ENCODE data around the gene HLA-DPA1. TPM values are rescaled to one million over a fixed set of nuclear protein-coding genes. Genes with fewer than 3 reads are reported as not detected.
A peak's percentile ranks its signal among the peaks of the same experiment; 100 is the strongest.

Gene HLA-DPA1
- total RNA-seq (2021) = not detected in 2 replicates
- Bru-seq, nascent RNA = percentile 10 among the genes with signal in this experiment
- BruChase-seq, experiment 1, labeled RNA remaining after a 2-hour chase = percentile 7 among the genes with signal in this experiment
- percentile 5 among the genes with signal in this experiment for BruChase-seq, experiment 2, labeled RNA remaining after a 6-hour chase
- long read RNA-seq = 0 reads

DNA sequence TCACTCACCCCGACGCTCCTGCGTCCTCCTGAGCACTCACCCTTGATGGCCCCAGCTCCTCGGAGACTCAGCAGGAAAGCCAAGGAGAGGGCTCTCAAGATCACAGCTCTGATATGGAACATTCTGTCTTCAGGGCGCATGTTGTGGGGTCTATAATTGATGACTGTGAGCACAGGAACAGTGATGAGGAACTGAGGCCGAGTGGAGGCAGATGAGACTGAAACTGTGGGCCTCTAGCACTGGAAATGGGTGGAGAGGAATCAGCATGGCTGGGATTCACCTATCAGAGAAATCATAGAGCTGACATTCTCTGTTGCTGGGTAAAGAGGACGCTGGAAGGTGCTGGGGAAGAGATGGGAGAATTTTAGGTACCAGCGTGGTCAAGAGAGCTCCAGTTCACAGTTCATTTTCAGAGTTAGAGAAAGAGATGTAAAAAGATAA lies at the start of gene HLA-DPA1:
Gene HLA-DPA1 (minus strand): TSS at position 219 of the 441 bp plus-strand sequence.
- H3K4me1 ChIP-seq (replicated peaks; ENCODE audit: insufficient read depth) = no peaks in the 10 kb centered on the region
- H3K9me2 ChIP-seq (ENCODE audit: insufficient read depth) = no peaks in the 10 kb centered on the region
- DNase-seq = no peak
- TF ChIP-seq EZH2 (IDR thresholded peaks at IDR 0.05; ENCODE audit: low read depth) = no peak
- TF ChIP-seq, protein P1, sequence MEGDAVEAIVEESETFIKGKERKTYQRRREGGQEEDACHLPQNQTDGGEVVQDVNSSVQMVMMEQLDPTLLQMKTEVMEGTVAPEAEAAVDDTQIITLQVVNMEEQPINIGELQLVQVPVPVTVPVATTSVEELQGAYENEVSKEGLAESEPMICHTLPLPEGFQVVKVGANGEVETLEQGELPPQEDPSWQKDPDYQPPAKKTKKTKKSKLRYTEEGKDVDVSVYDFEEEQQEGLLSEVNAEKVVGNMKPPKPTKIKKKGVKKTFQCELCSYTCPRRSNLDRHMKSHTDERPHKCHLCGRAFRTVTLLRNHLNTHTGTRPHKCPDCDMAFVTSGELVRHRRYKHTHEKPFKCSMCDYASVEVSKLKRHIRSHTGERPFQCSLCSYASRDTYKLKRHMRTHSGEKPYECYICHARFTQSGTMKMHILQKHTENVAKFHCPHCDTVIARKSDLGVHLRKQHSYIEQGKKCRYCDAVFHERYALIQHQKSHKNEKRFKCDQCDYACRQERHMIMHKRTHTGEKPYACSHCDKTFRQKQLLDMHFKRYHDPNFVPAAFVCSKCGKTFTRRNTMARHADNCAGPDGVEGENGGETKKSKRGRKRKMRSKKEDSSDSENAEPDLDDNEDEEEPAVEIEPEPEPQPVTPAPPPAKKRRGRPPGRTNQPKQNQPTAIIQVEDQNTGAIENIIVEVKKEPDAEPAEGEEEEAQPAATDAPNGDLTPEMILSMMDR (conservative IDR thresholded peaks at IDR 0.05) = no peak
- no peaks in the 10 kb centered on the region for H4K20me1 ChIP-seq (ENCODE audit: insufficient read depth)
- H3K27ac ChIP-seq = no peak within 1 kb of the TSS
- ChIA-PET POLR2A (ENCODE audit: unreplicated experiment) (no interaction called here), CTCF (no interaction called here)
- H3K27me3 ChIP-seq (ENCODE audit: insufficient read depth, low read depth) = peaks cover 69% of the 10 kb centered on the region
- intact Hi-C loops (cut with micrococcal nuclease; ENCODE audit: unreplicated experiment) = no loop called here
- no peak within 1 kb of the TSS for H2AFZ ChIP-seq
- no peaks in the 10 kb centered on the region for H3K9me3 ChIP-seq (ENCODE audit: insufficient read depth, low read depth)
- no peak within 1 kb of the TSS for H3K4me2 ChIP-seq
- no peak within 1 kb of the TSS for H3K4me3 ChIP-seq
- H3K36me3 ChIP-seq (ENCODE audit: low read depth) = no peaks in the 10 kb centered on the region
- no TSS peak for BruUV-seq (replicated peaks)
- no peaks in the 10 kb centered on the region for H3F3A ChIP-seq (ENCODE audit: insufficient read depth, low read depth)
- H3K79me2 ChIP-seq (ENCODE audit: low read depth) = no peaks in the 10 kb centered on the region

DNA sequence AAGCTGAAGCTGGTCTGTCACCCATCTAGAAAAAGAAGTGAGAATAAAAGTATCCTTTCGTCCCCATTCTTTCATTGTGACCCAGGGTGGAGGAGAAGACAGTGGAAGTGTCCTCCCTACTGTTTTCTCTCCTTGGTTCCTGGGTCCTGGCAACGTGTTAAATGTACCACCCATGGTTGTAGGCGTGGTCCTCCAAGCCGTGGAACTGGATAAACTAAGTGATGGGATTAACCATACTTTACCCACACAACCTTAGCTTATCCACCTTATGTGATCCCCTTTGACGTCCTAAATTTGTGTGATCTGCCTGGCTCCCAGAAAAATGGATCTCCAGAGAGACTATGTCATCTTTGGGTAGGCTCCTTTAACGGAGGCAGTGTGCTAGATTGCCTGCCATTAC lies 49.7 kb upstream of the HLA-DPA1 start:
- Histone ChIP-seq H3K27ac (no peak overlapping the region), H3K4me1 (replicated peaks; ENCODE audit: insufficient read depth) (no peaks in the 10 kb centered on the region), H3K79me2 (ENCODE audit: low read depth) (no peaks in the 10 kb centered on the region), H3K4me3 (no peak overlapping the region), H2AFZ (no peak overlapping the region), H3K9me2 (ENCODE audit: insufficient read depth) (no peaks in the 10 kb centered on the region), H4K20me1 (ENCODE audit: insufficient read depth) (no peaks in the 10 kb centered on the region), H3K36me3 (ENCODE audit: low read depth) (no peaks in the 10 kb centered on the region), H3K9me3 (ENCODE audit: insufficient read depth, low read depth) (no peaks in the 10 kb centered on the region; the same call in 1 of the 2 replicates), H3F3A (ENCODE audit: insufficient read depth, low read depth) (no peaks in the 10 kb centered on the region), H3K4me2 (no peak overlapping the region), H3K27me3 (ENCODE audit: insufficient read depth, low read depth) (peaks cover 58% of the 10 kb centered on the region)
- intact Hi-C loops (cut with micrococcal nuclease; ENCODE audit: unreplicated experiment) = loop anchor here (2.0 kb wide), 1 partner anchor 126 kb away; no protein-coding TSS in a partner anchor
- DNase-seq = no peak
- BruUV-seq (replicated peaks) = no TSS peak
- ChIA-PET POLR2A (ENCODE audit: unreplicated experiment) (no interaction called here), CTCF (no interaction called here)
- TF ChIP-seq, protein P1 (conservative IDR thresholded peaks at IDR 0.05) = no peak
- no peak for TF ChIP-seq EZH2 (IDR thresholded peaks at IDR 0.05; ENCODE audit: low read depth)

DNA sequence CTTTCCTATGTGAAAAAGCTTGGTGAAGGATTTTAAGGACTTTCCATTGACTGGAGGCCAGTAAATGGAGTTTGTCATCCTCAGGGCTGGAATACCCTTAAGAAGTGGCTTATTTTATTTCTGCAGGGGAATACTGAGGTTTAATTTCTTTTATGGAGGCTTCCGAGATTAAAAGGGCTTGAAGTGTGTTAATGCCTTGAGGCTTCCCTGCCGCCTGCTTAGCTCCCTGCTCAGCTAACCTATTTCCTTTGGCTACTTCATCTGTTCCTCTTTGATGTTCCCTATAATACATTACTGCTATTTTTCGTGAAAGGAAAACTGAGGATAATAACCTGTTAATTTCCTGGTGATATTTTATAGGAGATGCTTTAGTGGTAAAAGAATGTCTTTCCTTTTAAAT lies 46.6 kb upstream of the HLA-DPA1 start:
- Histone ChIP-seq H3K4me1 (replicated peaks; ENCODE audit: insufficient read depth) (no peaks in the 10 kb centered on the region), H3F3A (ENCODE audit: insufficient read depth, low read depth) (no peaks in the 10 kb centered on the region), H3K27ac (no peak overlapping the region), H3K4me3 (no peak overlapping the region), H2AFZ (no peak overlapping the region), H3K27me3 (ENCODE audit: insufficient read depth, low read depth) (peaks cover 70% of the 10 kb centered on the region), H3K36me3 (ENCODE audit: low read depth) (no peaks in the 10 kb centered on the region), H3K9me2 (ENCODE audit: insufficient read depth) (no peaks in the 10 kb centered on the region), H3K9me3 (ENCODE audit: insufficient read depth, low read depth) (no peaks in the 10 kb centered on the region; the same call in 1 of the 2 replicates), H3K79me2 (ENCODE audit: low read depth) (no peaks in the 10 kb centered on the region), H3K4me2 (no peak overlapping the region), H4K20me1 (ENCODE audit: insufficient read depth) (no peaks in the 10 kb centered on the region)
- ChIA-PET CTCF (no interaction called here), POLR2A (ENCODE audit: unreplicated experiment) (no interaction called here)
- TF ChIP-seq, protein P1 (conservative IDR thresholded peaks at IDR 0.05) = no peak
- TF ChIP-seq EZH2 (IDR thresholded peaks at IDR 0.05; ENCODE audit: low read depth) = no peak
- BruUV-seq (replicated peaks) = no TSS peak
- intact Hi-C loops (cut with micrococcal nuclease; ENCODE audit: unreplicated experiment) = no loop called here
- no peak for DNase-seq

Measured in PC-9 (cell line).